WTC11 (cell line): ENCODE data around the gene EIF5. TPM values are rescaled to one million over a fixed set of nuclear protein-coding genes. Genes with fewer than 3 reads are reported as not detected.
A peak's percentile ranks its signal among the peaks of the same experiment; 100 is the strongest.

Experiments
- ATAC-seq: fragments of 200-7000 bp; cut with Tn5 transposase; 2 replicates; pipeline ENCODE4 v1.10.0; 2021; ENCODE audit warnings: mild to moderate bottlenecking, moderate library complexity
- CTCF ChIA-PET: fragments of 300-600 bp; sonication (Branson Sonifier 250); formaldehyde crosslinking; loops from one replicate; lab custom pipeline; 2021; ENCODE audit warnings: antibody characterized with exemption; lab: Charles Lee
- POLR2A ChIA-PET: fragments of 350-600 bp; sonication (Branson Sonifier 250); formaldehyde crosslinking; loops from one replicate; lab custom pipeline; 2021; ENCODE audit warnings: antibody characterized with exemption; lab: Charles Lee
- DNase-seq: peaks from one replicate; pipeline ENCODE4 v3.0.0; 2021; ENCODE audit warnings: low spot score
- H3K27ac Mint-ChIP-seq: 2 replicates; pipeline ENCODE4 v1.8.0; 2021; ENCODE audit warnings: mixed read lengths
- H3K27me3 Mint-ChIP-seq: 2 replicates; pipeline ENCODE4 v1.8.0; 2021; ENCODE audit warnings: low read depth, mild to moderate bottlenecking, moderate library complexity, mixed read lengths
- H3K36me3 Mint-ChIP-seq: 2 replicates; pipeline ENCODE4 v1.8.0; 2021; ENCODE audit warnings: mixed read lengths
- H3K4me1 Mint-ChIP-seq: 2 replicates; pipeline ENCODE4 v1.8.0; 2022; ENCODE audit warnings: mixed read lengths
- H3K4me3 Mint-ChIP-seq: 2 replicates; pipeline ENCODE4 v1.8.0; 2021; ENCODE audit warnings: mild to moderate bottlenecking, moderate library complexity, mixed read lengths
- H3K9me3 Mint-ChIP-seq: 2 replicates; pipeline ENCODE4 v1.8.0; 2021; ENCODE audit warnings: mixed read lengths
- ATF6 ChIP-seq: sonication (generic); formaldehyde crosslinking; IDR thresholded peaks from 2 replicates; pipeline ENCODE4 v1.8.1; 2023; ENCODE audit warnings: mild to moderate bottlenecking, missing genetic modification reagents
- CREB1 ChIP-seq: sonication (generic); formaldehyde crosslinking; IDR thresholded peaks from 2 replicates; pipeline ENCODE4 v1.8.0; 2023; ENCODE audit warnings: mild to moderate bottlenecking, missing genetic modification reagents
- CREM ChIP-seq: sonication (generic); formaldehyde crosslinking; IDR thresholded peaks from 2 replicates; pipeline ENCODE4 v1.8.1; 2022; ENCODE audit warnings: mild to moderate bottlenecking, missing genetic modification reagents, moderate library complexity
- EMX1 ChIP-seq: fragments of 250-450 bp; sonication (Bioruptor Pico); IDR thresholded peaks from 2 replicates; pipeline ENCODE4 v1.8.0; 2021; ENCODE audit warnings: mild to moderate bottlenecking
- GABPB1 ChIP-seq: sonication (generic); formaldehyde crosslinking; IDR thresholded peaks from 2 replicates; pipeline ENCODE4 v1.8.1; 2023; ENCODE audit warnings: mild to moderate bottlenecking, missing genetic modification reagents
- NFYB ChIP-seq: sonication (generic); formaldehyde crosslinking; conservative IDR thresholded peaks from 2 replicates; pipeline ENCODE4 v1.8.0; 2022; ENCODE audit warnings: low read depth, missing genetic modification reagents
- NR2C2 ChIP-seq: sonication (generic); formaldehyde crosslinking; IDR thresholded peaks from 2 replicates; pipeline ENCODE4 v1.8.0; 2022; ENCODE audit warnings: mild to moderate bottlenecking, missing genetic modification reagents
- PRRX2 ChIP-seq: fragments of 250-450 bp; sonication (Bioruptor Pico); IDR thresholded peaks from 2 replicates; pipeline ENCODE4 v1.8.0; 2021; ENCODE audit warnings: mild to moderate bottlenecking
- TEAD1 ChIP-seq: sonication (generic); formaldehyde crosslinking; IDR thresholded peaks from 2 replicates; pipeline ENCODE4 v1.8.0; 2022; ENCODE audit warnings: mild to moderate bottlenecking, missing genetic modification reagents
- ZBTB21 ChIP-seq: sonication (generic); formaldehyde crosslinking; IDR thresholded peaks from 2 replicates; pipeline ENCODE4 v1.8.1; 2023; ENCODE audit warnings: mild to moderate bottlenecking, missing genetic modification reagents, borderline replicate concordance
- ZNF138 ChIP-seq: sonication (generic); formaldehyde crosslinking; conservative IDR thresholded peaks from 2 replicates; pipeline ENCODE4 v1.8.1; 2022; ENCODE audit warnings: mild to moderate bottlenecking, moderate library complexity, missing genetic modification reagents
- ZNF317 ChIP-seq: sonication (generic); formaldehyde crosslinking; IDR thresholded peaks from 2 replicates; pipeline ENCODE4 v1.8.1; 2023; ENCODE audit warnings: low read depth, mild to moderate bottlenecking, moderate library complexity, missing genetic modification reagents, borderline replicate concordance
- ZNF416 ChIP-seq: fragments of 250-450 bp; sonication (Bioruptor Pico); IDR thresholded peaks from 2 replicates; pipeline ENCODE4 v1.9.0; 2021; ENCODE audit warnings: mild to moderate bottlenecking, inconsistent platforms
- ZNF671 ChIP-seq: fragments of 250-450 bp; sonication (Bioruptor Pico); IDR thresholded peaks from 2 replicates; pipeline ENCODE4 v1.8.0; 2021; ENCODE audit warnings: mild to moderate bottlenecking
- total RNA-seq: library from RNA; stranded (reverse); gene quantifications from 3 replicates; pipeline ENCODE4 v1.2.3, GENCODE V29; 2021
- TF ChIP-seq, protein P1 (sequence below): fragments of 250-450 bp; sonication (Bioruptor Pico); IDR thresholded peaks from 2 replicates; pipeline ENCODE4 v1.9.0; 2021; ENCODE audit warnings: mild to moderate bottlenecking, borderline replicate concordance
- TF ChIP-seq, protein P2 (sequence below): fragments of 250-450 bp; sonication (Bioruptor Pico); IDR thresholded peaks from 2 replicates; pipeline ENCODE4 v1.9.0; 2021; ENCODE audit warnings: mild to moderate bottlenecking
- TF ChIP-seq, protein P3 (sequence below): sonication (generic); formaldehyde crosslinking; conservative IDR thresholded peaks from 2 replicates; pipeline ENCODE4 v1.8.1; 2022; ENCODE audit warnings: mild to moderate bottlenecking, missing genetic modification reagents
- TF ChIP-seq, protein P4 (sequence below): fragments of 250-450 bp; sonication (Bioruptor Pico); IDR thresholded peaks from 2 replicates; pipeline ENCODE4 v1.9.0; 2021; ENCODE audit warnings: moderate library complexity, mild to moderate bottlenecking, inconsistent platforms, borderline replicate concordance
- TF ChIP-seq, protein P5 (sequence below): sonication (generic); formaldehyde crosslinking; conservative IDR thresholded peaks from 2 replicates; pipeline ENCODE4 v1.8.1; 2023; ENCODE audit warnings: mild to moderate bottlenecking, low read depth, missing genetic modification reagents, moderate library complexity
- TF ChIP-seq, protein P6 (sequence below): sonication (generic); formaldehyde crosslinking; IDR thresholded peaks from 2 replicates; pipeline ENCODE4 v1.8.1; 2023; ENCODE audit warnings: mild to moderate bottlenecking, moderate library complexity, missing genetic modification reagents

The EIF5 gene
- total RNA-seq, 1 experiment from 2014 or later, result 282 TPM

GRCh38 chr14:103296007-103296406, 38.0 kb upstream of the EIF5 start:
- no peak for ATAC-seq
- no peak for DNase-seq
- Mint-ChIP-seq H3K9me3 (no peaks in the 10 kb centered on the region), H3K4me1 (no peaks in the 10 kb centered on the region), H3K36me3 (no peaks in the 10 kb centered on the region), H3K27me3 (peaks cover 6% of the 10 kb centered on the region; the same call in 1 of the 2 replicates), H3K4me3 (no peak overlapping the region), H3K27ac (no peak overlapping the region)
- CTCF ChIA-PET, result interaction anchor here (0.6 to 1.0 kb wide), 2 partner anchors 169 to 460 kb away, joined by 3 to 4 read pairs; no protein-coding TSS in a partner anchor
- POLR2A ChIA-PET, result no interaction called here
- TF ChIP-seq, protein P1, sequence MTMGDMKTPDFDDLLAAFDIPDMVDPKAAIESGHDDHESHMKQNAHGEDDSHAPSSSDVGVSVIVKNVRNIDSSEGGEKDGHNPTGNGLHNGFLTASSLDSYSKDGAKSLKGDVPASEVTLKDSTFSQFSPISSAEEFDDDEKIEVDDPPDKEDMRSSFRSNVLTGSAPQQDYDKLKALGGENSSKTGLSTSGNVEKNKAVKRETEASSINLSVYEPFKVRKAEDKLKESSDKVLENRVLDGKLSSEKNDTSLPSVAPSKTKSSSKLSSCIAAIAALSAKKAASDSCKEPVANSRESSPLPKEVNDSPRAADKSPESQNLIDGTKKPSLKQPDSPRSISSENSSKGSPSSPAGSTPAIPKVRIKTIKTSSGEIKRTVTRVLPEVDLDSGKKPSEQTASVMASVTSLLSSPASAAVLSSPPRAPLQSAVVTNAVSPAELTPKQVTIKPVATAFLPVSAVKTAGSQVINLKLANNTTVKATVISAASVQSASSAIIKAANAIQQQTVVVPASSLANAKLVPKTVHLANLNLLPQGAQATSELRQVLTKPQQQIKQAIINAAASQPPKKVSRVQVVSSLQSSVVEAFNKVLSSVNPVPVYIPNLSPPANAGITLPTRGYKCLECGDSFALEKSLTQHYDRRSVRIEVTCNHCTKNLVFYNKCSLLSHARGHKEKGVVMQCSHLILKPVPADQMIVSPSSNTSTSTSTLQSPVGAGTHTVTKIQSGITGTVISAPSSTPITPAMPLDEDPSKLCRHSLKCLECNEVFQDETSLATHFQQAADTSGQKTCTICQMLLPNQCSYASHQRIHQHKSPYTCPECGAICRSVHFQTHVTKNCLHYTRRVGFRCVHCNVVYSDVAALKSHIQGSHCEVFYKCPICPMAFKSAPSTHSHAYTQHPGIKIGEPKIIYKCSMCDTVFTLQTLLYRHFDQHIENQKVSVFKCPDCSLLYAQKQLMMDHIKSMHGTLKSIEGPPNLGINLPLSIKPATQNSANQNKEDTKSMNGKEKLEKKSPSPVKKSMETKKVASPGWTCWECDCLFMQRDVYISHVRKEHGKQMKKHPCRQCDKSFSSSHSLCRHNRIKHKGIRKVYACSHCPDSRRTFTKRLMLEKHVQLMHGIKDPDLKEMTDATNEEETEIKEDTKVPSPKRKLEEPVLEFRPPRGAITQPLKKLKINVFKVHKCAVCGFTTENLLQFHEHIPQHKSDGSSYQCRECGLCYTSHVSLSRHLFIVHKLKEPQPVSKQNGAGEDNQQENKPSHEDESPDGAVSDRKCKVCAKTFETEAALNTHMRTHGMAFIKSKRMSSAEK (CRISPR knock-in tag), result no peak

DNA sequence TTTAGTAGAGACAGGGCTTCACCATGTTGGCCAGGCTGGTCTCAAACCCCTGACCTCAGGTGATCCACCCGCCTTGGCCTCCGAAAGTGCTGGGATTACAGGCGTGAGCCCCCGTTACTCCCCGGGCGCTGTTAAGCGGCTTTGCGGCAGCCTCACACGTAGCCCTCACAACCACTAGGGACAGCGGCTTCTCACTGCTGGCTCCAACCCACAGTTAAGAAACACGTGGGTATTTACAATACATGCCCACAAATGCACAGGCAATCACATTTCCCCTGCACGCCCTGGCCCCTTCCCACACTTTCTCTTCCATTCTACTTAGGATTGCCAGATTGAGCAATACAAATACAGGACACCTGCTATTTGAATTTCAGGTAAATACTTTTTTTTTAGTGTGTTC, 37.0 kb upstream of the EIF5 start:
- DNase-seq (no peak), ATAC-seq (peak; percentile 53)
- TF ChIP-seq EMX1 (no peak), PRRX2 (no peak), NR2C2 (CRISPR knock-in tag) (no peak), ZNF671 (CRISPR knock-in tag) (no peak), ZNF317 (no peak), CREB1 (CRISPR knock-in tag) (no peak), NFYB (CRISPR knock-in tag) (no peak), ATF6 (CRISPR knock-in tag) (no peak), ZNF416 (CRISPR knock-in tag) (no peak), TEAD1 (CRISPR knock-in tag) (no peak), ZBTB21 (CRISPR knock-in tag) (no peak), ZNF138 (CRISPR knock-in tag) (no peak), CREM (CRISPR knock-in tag) (no peak), GABPB1 (no peak)
- TF ChIP-seq, protein P2, sequence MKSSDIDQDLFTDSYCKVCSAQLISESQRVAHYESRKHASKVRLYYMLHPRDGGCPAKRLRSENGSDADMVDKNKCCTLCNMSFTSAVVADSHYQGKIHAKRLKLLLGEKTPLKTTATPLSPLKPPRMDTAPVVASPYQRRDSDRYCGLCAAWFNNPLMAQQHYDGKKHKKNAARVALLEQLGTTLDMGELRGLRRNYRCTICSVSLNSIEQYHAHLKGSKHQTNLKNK (CRISPR knock-in tag), result no peak
- TF ChIP-seq, protein P3, sequence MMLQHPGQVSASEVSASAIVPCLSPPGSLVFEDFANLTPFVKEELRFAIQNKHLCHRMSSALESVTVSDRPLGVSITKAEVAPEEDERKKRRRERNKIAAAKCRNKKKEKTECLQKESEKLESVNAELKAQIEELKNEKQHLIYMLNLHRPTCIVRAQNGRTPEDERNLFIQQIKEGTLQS (CRISPR knock-in tag), result no peak
- TF ChIP-seq, protein P4, sequence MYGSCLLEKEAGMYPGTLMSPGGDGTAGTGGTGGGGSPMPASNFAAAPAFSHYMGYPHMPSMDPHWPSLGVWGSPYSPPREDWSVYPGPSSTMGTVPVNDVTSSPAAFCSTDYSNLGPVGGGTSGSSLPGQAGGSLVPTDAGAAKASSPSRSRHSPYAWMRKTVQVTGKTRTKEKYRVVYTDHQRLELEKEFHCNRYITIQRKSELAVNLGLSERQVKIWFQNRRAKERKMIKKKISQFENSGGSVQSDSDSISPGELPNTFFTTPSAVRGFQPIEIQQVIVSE, result no peak
- TF ChIP-seq, protein P5, sequence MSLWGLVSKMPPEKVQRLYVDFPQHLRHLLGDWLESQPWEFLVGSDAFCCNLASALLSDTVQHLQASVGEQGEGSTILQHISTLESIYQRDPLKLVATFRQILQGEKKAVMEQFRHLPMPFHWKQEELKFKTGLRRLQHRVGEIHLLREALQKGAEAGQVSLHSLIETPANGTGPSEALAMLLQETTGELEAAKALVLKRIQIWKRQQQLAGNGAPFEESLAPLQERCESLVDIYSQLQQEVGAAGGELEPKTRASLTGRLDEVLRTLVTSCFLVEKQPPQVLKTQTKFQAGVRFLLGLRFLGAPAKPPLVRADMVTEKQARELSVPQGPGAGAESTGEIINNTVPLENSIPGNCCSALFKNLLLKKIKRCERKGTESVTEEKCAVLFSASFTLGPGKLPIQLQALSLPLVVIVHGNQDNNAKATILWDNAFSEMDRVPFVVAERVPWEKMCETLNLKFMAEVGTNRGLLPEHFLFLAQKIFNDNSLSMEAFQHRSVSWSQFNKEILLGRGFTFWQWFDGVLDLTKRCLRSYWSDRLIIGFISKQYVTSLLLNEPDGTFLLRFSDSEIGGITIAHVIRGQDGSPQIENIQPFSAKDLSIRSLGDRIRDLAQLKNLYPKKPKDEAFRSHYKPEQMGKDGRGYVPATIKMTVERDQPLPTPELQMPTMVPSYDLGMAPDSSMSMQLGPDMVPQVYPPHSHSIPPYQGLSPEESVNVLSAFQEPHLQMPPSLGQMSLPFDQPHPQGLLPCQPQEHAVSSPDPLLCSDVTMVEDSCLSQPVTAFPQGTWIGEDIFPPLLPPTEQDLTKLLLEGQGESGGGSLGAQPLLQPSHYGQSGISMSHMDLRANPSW (CRISPR knock-in tag), result no peak
- TF ChIP-seq, protein P6, sequence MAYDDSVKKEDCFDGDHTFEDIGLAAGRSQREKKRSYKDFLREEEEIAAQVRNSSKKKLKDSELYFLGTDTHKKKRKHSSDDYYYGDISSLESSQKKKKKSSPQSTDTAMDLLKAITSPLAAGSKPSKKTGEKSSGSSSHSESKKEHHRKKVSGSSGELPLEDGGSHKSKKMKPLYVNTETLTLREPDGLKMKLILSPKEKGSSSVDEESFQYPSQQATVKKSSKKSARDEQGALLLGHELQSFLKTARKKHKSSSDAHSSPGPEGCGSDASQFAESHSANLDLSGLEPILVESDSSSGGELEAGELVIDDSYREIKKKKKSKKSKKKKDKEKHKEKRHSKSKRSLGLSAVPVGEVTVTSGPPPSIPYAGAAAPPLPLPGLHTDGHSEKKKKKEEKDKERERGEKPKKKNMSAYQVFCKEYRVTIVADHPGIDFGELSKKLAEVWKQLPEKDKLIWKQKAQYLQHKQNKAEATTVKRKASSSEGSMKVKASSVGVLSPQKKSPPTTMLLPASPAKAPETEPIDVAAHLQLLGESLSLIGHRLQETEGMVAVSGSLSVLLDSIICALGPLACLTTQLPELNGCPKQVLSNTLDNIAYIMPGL, result no peak
- Mint-ChIP-seq H3K27me3 (peaks cover 6% of the 10 kb centered on the region; the same call in 1 of the 2 replicates), H3K4me1 (no peaks in the 10 kb centered on the region), H3K27ac (no peak overlapping the region), H3K9me3 (no peaks in the 10 kb centered on the region), H3K4me3 (no peak overlapping the region), H3K36me3 (no peaks in the 10 kb centered on the region)
- CTCF ChIA-PET, result interaction anchor here (1.0 kb wide), 1 partner anchor 170 kb away, joined by 4 read pairs; no protein-coding TSS in a partner anchor
- POLR2A ChIA-PET, result no interaction called here
